NCI-H82 treated with DMSO at 0.1 percent for 48 hours (cell line): ENCODE data around the gene SERPINB8.

ENCODE experiments used
- DNase-seq: peaks from one replicate; lab custom pipeline; 2025; ENCODE audit not compliant: unreplicated experiment; lab: John Stamatoyannopoulos, UW

Gene SERPINB8

GRCh38 chr18:63964908-63965307 lies 5.0 kb upstream of the SERPINB8 start:
- DNase-seq: no peak

GRCh38 chr18:63965716-63966330 lies 4.1 kb upstream of the SERPINB8 start:
- DNase-seq: no peak

- no peak for DNase-seq
Measured at GRCh38 chr18:63970809-63971205, 926 bp downstream of the SERPINB8 start.

- DNase-seq: no peak
Measured at GRCh38 chr18:63971320-63972001, 1.6 kb downstream of the SERPINB8 start.

- DNase-seq: no peak
Measured at GRCh38 chr18:63972002-63972376, 2.1 kb downstream of the SERPINB8 start.

GRCh38 chr18:63974991-63975390 lies 5.1 kb downstream of the SERPINB8 start:
- DNase-seq: no peak

GRCh38 chr18:63975628-63976027 lies 5.7 kb downstream of the SERPINB8 start:
- DNase-seq: no peak

- DNase-seq: no peak
Measured at GRCh38 chr18:63977040-63977439, 7.2 kb downstream of the SERPINB8 start.

GRCh38 chr18:63979409-63979920 lies 9.6 kb downstream of the SERPINB8 start:
- peak; percentile 47 for DNase-seq

- DNase-seq: no peak
Measured at GRCh38 chr18:63980027-63980426, 10.1 kb downstream of the SERPINB8 start.

- DNase-seq: no peak
Measured at GRCh38 chr18:63980896-63981460, 11.1 kb downstream of the SERPINB8 start.

- no peak for DNase-seq
Measured at GRCh38 chr18:63981719-63982118, 11.8 kb downstream of the SERPINB8 start.

GRCh38 chr18:63982361-63982760 lies 12.5 kb downstream of the SERPINB8 start:
- no peak for DNase-seq

GRCh38 chr18:63986885-63987284 lies 17.0 kb downstream of the SERPINB8 start:
- DNase-seq: no peak

- DNase-seq: no peak
Measured at GRCh38 chr18:63987743-63988142, 17.9 kb downstream of the SERPINB8 start.

- no peak for DNase-seq
Measured at GRCh38 chr18:63992751-63993150, 22.9 kb downstream of the SERPINB8 start.

- peak; percentile 5 for DNase-seq
Measured at GRCh38 chr18:63994783-63995399, 25.0 kb downstream of the SERPINB8 start.

- no peak for DNase-seq
Measured at GRCh38 chr18:63997041-63997440, 27.2 kb downstream of the SERPINB8 start.

GRCh38 chr18:63997606-63998005 lies 27.7 kb downstream of the SERPINB8 start:
- DNase-seq: no peak

GRCh38 chr18:63999871-64000270 lies 30.0 kb downstream of the SERPINB8 start:
- DNase-seq: no peak

GRCh38 chr18:64002581-64002980 lies 32.7 kb downstream of the SERPINB8 start:
- DNase-seq: no peak

GRCh38 chr18:64009305-64009704 lies 39.4 kb downstream of the SERPINB8 start:
- DNase-seq: no peak
